GM12875 (cell line): ENCODE results near the gene CNST.
"Not testable (repeated sequence)": the region's sequence is repeated elsewhere in the genome, so short reads cannot be mapped to it uniquely, and the experiment has no call there.

Source experiments
- H3K4me3 ChIP-seq: one replicate; pipeline ENCODE4 v1.5.1; 2011; ENCODE audit warnings: low read depth, low read length, control low read depth
- TF ChIP-seq, protein P1 (sequence below): IDR thresholded peaks from 2 replicates; pipeline ENCODE4 v1.5.1; 2011; ENCODE audit warnings: low read depth, mild to moderate bottlenecking, control low read depth, inconsistent platforms, low read length, moderate library complexity, borderline replicate concordance; ENCODE audit not compliant: insufficient read depth

Gene CNST

GRCh38 chr1:246569248-246570238, 3.3 kb downstream of the CNST start:
- no peak overlapping the region for H3K4me3 ChIP-seq
- TF ChIP-seq, protein P1, sequence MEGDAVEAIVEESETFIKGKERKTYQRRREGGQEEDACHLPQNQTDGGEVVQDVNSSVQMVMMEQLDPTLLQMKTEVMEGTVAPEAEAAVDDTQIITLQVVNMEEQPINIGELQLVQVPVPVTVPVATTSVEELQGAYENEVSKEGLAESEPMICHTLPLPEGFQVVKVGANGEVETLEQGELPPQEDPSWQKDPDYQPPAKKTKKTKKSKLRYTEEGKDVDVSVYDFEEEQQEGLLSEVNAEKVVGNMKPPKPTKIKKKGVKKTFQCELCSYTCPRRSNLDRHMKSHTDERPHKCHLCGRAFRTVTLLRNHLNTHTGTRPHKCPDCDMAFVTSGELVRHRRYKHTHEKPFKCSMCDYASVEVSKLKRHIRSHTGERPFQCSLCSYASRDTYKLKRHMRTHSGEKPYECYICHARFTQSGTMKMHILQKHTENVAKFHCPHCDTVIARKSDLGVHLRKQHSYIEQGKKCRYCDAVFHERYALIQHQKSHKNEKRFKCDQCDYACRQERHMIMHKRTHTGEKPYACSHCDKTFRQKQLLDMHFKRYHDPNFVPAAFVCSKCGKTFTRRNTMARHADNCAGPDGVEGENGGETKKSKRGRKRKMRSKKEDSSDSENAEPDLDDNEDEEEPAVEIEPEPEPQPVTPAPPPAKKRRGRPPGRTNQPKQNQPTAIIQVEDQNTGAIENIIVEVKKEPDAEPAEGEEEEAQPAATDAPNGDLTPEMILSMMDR, result no peak

DNA sequence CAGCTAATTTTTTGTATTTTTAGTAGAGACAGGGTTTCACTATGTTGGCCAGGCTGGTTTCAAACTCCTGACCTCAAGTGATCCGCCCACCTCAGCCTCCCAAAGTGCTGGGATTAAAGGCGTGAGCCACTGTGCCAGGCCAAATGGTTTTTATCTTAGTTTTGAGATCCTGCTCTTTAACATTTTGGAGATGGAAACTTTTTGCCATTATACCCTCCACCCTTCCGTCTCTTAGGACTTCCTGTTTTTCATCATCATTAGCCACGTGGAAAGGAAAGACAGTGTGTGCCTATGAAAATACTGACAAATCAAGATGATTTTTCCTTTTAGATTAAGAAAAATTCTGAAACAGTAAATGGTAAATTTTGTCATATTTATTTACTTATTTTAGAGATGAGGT, 5.1 kb downstream of the CNST start:
- not testable (repeated sequence) for H3K4me3 ChIP-seq

DNA sequence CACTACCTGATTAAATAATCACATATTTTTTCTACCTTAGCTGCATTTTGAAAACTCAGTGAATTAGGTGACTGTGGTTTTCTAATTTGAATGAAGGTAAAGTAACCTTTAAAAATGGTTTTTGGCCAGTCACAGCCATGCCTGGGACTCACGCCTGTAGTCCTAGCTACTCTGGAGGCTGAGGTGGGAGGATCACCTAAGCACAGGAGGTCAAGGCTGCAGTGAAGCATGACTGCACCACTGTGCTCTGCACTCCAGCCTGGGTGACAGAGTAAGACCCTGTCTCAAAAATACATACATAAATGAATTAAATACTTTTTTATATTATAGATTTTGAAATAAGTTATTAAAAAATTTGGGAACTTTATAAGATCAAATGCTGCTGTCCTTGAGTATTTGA, 5.7 kb downstream of the CNST start:
- TF ChIP-seq, protein P1, result no peak
- no peak overlapping the region for H3K4me3 ChIP-seq

DNA sequence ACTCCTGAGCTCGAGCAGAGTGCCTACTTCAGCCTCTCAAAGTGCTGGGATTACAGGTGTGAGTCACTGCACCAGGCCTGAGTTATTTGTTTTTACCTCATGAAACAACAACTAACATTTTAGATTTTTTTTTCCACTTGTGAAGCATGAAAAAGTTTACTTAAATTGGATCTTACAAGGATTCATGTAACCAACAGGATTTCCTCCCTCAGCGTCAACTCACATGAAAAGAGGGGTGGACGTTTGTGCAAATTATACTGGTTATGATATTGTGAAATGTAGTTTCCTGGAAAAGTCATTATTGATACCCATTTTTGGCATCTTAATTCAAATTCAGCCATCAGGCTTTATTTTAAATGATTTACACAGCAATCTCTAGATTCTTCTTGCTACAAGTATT, 6.5 kb downstream of the CNST start:
- no peak overlapping the region for H3K4me3 ChIP-seq
- TF ChIP-seq, protein P1, result no peak

GRCh38 chr1:246573491-246573890, 7.2 kb downstream of the CNST start:
- H3K4me3 ChIP-seq, result no peak overlapping the region

GRCh38 chr1:246576709-246577032, 10.4 kb downstream of the CNST start:
- TF ChIP-seq, protein P1, result no peak
- H3K4me3 ChIP-seq, result no peak overlapping the region

More at GRCh38 chr1:246573491-246573890, 7.2 kb downstream of the CNST start:
- TF ChIP-seq, protein P1, result no peak

- TF ChIP-seq, protein P1, result no peak
- no peak overlapping the region for H3K4me3 ChIP-seq
These were observed 10.9 kb downstream of the CNST start for GRCh38 chr1:246577082-246577719.
